ENCODE results near the gene WDHD1. TPM values are rescaled to one million over a fixed set of nuclear protein-coding genes. Genes with fewer than 3 reads are reported as not detected.

The WDHD1 gene
- polyA plus RNA-seq, 1 donor (not counting 4 experiments of a cell fraction or from before 2014, with no cell fraction given): 13.0 TPM

DNA sequence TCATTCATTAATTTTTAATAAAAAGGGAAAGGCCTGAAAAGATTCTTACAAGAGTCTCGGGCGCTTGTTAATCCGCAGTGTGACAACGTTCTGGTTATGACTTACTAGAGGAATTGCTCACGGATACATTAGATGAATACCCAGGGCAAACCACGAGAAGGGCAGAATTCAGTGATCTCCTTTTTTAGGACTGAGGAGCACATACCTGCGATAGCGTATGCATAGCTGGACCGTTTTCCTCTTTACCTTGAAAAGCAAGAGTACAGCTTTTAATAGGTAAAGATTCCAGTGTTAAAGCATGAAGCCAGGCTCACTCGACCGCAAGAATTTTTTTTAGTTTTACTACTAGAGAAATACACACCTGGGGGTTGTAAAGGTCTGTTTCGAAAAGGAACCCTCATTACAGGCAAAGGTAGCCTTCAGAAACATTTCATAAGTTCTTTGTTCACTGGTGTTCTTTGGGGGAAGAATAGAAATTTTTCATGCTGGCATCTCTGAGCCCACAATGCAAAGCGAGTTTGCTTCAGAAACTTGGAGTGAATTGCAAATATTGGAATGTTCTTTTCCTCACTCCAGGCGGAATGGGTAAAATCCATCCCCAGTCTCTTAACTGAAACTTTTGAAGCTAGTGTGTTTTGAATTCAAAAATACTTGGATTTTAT, 25.5 kb upstream of the WDHD1 start:
- no peaks in the 10 kb centered on the region for H3K9me3 ChIP-seq (ENCODE audit: control insufficient read depth, low read depth, low read length)
- peaks cover 5% of the 10 kb centered on the region for H4K20me1 ChIP-seq (ENCODE audit: control insufficient read depth, extremely low read depth, insufficient read depth, low read length)
- H3K9ac ChIP-seq (ENCODE audit: control insufficient read depth, extremely low read depth, insufficient read depth, low read length): peak overlapping the region; percentile 100
- dilution Hi-C loops (cut with MboI; ENCODE audit: extremely low pct_ligation_motif_present, low sequenced_read_pairs): no loop called here
- TF ChIP-seq, protein P1, sequence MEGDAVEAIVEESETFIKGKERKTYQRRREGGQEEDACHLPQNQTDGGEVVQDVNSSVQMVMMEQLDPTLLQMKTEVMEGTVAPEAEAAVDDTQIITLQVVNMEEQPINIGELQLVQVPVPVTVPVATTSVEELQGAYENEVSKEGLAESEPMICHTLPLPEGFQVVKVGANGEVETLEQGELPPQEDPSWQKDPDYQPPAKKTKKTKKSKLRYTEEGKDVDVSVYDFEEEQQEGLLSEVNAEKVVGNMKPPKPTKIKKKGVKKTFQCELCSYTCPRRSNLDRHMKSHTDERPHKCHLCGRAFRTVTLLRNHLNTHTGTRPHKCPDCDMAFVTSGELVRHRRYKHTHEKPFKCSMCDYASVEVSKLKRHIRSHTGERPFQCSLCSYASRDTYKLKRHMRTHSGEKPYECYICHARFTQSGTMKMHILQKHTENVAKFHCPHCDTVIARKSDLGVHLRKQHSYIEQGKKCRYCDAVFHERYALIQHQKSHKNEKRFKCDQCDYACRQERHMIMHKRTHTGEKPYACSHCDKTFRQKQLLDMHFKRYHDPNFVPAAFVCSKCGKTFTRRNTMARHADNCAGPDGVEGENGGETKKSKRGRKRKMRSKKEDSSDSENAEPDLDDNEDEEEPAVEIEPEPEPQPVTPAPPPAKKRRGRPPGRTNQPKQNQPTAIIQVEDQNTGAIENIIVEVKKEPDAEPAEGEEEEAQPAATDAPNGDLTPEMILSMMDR (optimal IDR thresholded peaks at IDR 0.05 in 1 of 3, IDR thresholded peaks at IDR 0.05 in 1 of 3, conservative IDR thresholded peaks at IDR 0.05 in 1 of 3; ENCODE audit: extremely low read depth in 1 of 3, insufficient read depth in 2 of 3, low read length in 3 of 3): no peak
- TF ChIP-seq EZH2 (IDR thresholded peaks at IDR 0.05; ENCODE audit: low read length): no peak
- H3K4me3 ChIP-seq (ENCODE audit: control insufficient read depth in 2 of 3, extremely low read depth in 1 of 3, insufficient read depth in 2 of 3, low read depth in 1 of 3, low read length in 3 of 3): peak overlapping the region; percentile 88 to 100 (median 97)
- FAIRE-seq: peak; percentile 43
- peaks cover 0 to 14% of the 10 kb centered on the region in 2 experiments for H3K36me3 ChIP-seq (ENCODE audit: control insufficient read depth in 2 of 2, extremely low read depth in 1 of 2, insufficient read depth in 2 of 2, low read length in 2 of 2)
- peak overlapping the region; percentile 96 for H3K4me2 ChIP-seq (ENCODE audit: control insufficient read depth, extremely low read depth, insufficient read depth, low read depth, low read length)
- H3K79me2 ChIP-seq (ENCODE audit: control insufficient read depth, insufficient read depth, low read length): peaks cover 58% of the 10 kb centered on the region
- H3K4me1 ChIP-seq (ENCODE audit: control insufficient read depth, extremely low read depth, insufficient read depth, low read length): peaks cover 18% of the 10 kb centered on the region
- peak overlapping the region; percentile 99 for H3K27ac ChIP-seq (ENCODE audit: control insufficient read depth, insufficient read depth, low read length)
- H3K27me3 ChIP-seq (ENCODE audit: control insufficient read depth, extremely low read depth, insufficient read depth, low read length): no peaks in the 10 kb centered on the region
- H3K9me1 ChIP-seq (ENCODE audit: control insufficient read depth, extremely low read depth, insufficient read depth, low read length): no peaks in the 10 kb centered on the region
- no peak overlapping the region for H2AFZ ChIP-seq (ENCODE audit: control insufficient read depth, low read length)
- no peak for DNase-seq (ENCODE audit: low read depth, low spot score)

DNA sequence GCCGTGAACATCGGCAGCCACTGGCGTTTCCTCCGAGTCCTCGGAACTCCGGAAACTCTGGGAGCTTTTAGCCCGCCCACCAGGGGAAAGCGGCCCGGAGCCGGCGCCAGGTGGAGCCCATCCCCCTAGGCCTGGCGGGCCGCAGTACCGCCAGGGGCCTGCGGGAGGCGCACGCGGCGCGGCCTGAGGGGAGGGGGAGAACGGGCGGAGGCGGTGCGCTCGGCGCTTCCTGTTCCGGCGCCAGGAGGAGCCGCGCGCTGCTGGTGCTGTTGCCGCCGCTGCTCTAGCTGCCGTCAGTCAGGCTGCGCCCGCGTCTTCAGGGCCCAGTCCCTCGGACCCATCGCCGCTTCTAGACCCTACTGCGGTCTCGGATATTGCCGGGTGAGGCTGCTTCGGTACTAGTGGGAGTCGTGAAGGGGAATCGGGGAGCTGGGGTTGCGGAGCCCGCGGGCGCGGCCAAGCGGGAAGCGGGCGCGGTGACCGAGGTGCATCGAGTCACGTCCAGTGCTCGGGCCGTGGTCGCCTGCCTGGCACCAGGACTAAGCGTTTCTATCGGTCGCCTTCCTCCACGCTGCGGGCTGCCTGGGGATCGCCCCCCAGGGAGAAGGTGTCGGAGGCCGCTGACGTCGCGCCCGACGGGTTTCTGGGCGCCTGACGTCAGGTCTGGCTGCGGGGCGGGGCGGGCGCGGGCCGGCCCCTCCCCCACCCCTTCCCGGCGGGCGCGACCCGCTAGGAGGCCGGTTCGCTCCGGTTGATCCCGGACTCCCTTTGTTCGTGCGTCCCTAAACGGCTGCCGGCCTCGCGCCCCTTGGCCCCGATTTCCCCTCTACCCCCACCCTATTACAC, 24.7 kb upstream of the WDHD1 start, which contains the start of gene MAPK1IP1L:
MAPK1IP1L (plus strand) TSS at position 225 of the 846 bp plus-strand sequence. CDS start 10,037 bp downstream, outside the sequence.
- peaks cover 50% of the 10 kb centered on the region for H3K79me2 ChIP-seq (ENCODE audit: control insufficient read depth, insufficient read depth, low read length)
- dilution Hi-C loops (cut with MboI; ENCODE audit: extremely low pct_ligation_motif_present, low sequenced_read_pairs): no loop called here
- no peak for TF ChIP-seq EZH2 (IDR thresholded peaks at IDR 0.05; ENCODE audit: low read length)
- TF ChIP-seq, protein P1 (optimal IDR thresholded peaks at IDR 0.05 in 1 of 3, IDR thresholded peaks at IDR 0.05 in 1 of 3, conservative IDR thresholded peaks at IDR 0.05 in 1 of 3; ENCODE audit: extremely low read depth in 1 of 3, insufficient read depth in 2 of 3, low read length in 3 of 3): peak; percentile 88 to 93 (median 93)
- peaks cover 0 to 14% of the 10 kb centered on the region in 2 experiments for H3K36me3 ChIP-seq (ENCODE audit: control insufficient read depth in 2 of 2, extremely low read depth in 1 of 2, insufficient read depth in 2 of 2, low read length in 2 of 2)
- peak within 1 kb of the TSS; percentile 99 for H3K27ac ChIP-seq (ENCODE audit: control insufficient read depth, insufficient read depth, low read length)
- peak within 1 kb of the TSS; percentile 96 for H3K4me2 ChIP-seq (ENCODE audit: control insufficient read depth, extremely low read depth, insufficient read depth, low read depth, low read length)
- no peaks in the 10 kb centered on the region for H3K9me1 ChIP-seq (ENCODE audit: control insufficient read depth, extremely low read depth, insufficient read depth, low read length)
- H4K20me1 ChIP-seq (ENCODE audit: control insufficient read depth, extremely low read depth, insufficient read depth, low read length): peaks cover 5% of the 10 kb centered on the region
- FAIRE-seq (no peak), DNase-seq (ENCODE audit: low read depth, low spot score) (peak; percentile 46)
- no peaks in the 10 kb centered on the region for H3K27me3 ChIP-seq (ENCODE audit: control insufficient read depth, extremely low read depth, insufficient read depth, low read length)
- H3K4me3 ChIP-seq (ENCODE audit: control insufficient read depth in 2 of 3, extremely low read depth in 1 of 3, insufficient read depth in 2 of 3, low read depth in 1 of 3, low read length in 3 of 3): peak within 1 kb of the TSS; percentile 88 to 100 (median 97)
- peak within 1 kb of the TSS; percentile 100 for H3K9ac ChIP-seq (ENCODE audit: control insufficient read depth, extremely low read depth, insufficient read depth, low read length)
- no peaks in the 10 kb centered on the region for H3K9me3 ChIP-seq (ENCODE audit: control insufficient read depth, low read depth, low read length)
- H3K4me1 ChIP-seq (ENCODE audit: control insufficient read depth, extremely low read depth, insufficient read depth, low read length): peaks cover 18% of the 10 kb centered on the region
- peak within 1 kb of the TSS; percentile 89 for H2AFZ ChIP-seq (ENCODE audit: control insufficient read depth, low read length)
